NT2/D1 (cell line): Measurements from ENCODE around the gene TBC1D24.

Experiments
- DNase-seq: peaks from one replicate; pipeline ENCODE4 v3.0.0-alpha.2; 2011; ENCODE audit warnings: low read depth, low spot score
- H3K27me3 ChIP-seq: 2 replicates; pipeline ENCODE4 v1.6.0; 2011; ENCODE audit warnings: mild to moderate bottlenecking; ENCODE audit not compliant: insufficient read length, insufficient read depth
- H3K36me3 ChIP-seq: 2 replicates; pipeline ENCODE4 v1.6.1; 2011; ENCODE audit warnings: mild to moderate bottlenecking, low read length, mixed read lengths; ENCODE audit not compliant: insufficient read depth, insufficient read length
- H3K4me1 ChIP-seq: 2 replicates; pipeline ENCODE4 v1.5.1; 2011; ENCODE audit not compliant: insufficient read depth, insufficient read length
- H3K4me3 ChIP-seq: 2 replicates; pipeline ENCODE4 v1.5.1; 2011; ENCODE audit warnings: low read depth; ENCODE audit not compliant: insufficient read length
- H3K9ac ChIP-seq: 2 replicates; pipeline ENCODE4 v1.6.0; 2011; ENCODE audit warnings: low read depth; ENCODE audit not compliant: insufficient read length
- H3K9me3 ChIP-seq: 2 replicates; pipeline ENCODE4 v1.5.1; 2011; ENCODE audit warnings: mild to moderate bottlenecking, low read length; ENCODE audit not compliant: insufficient read depth
- SUZ12 ChIP-seq: IDR thresholded peaks from 2 replicates; pipeline ENCODE4 v1.6.1; 2011; ENCODE audit not compliant: insufficient read length, insufficient read depth; ENCODE audit errors: extremely low read depth
- YY1 ChIP-seq: IDR thresholded peaks from 2 replicates; pipeline ENCODE4 v1.6.1; 2011; ENCODE audit not compliant: insufficient read length, insufficient read depth
- ZNF274 ChIP-seq: IDR thresholded peaks from 2 replicates; pipeline ENCODE4 v1.6.1; 2011; ENCODE audit warnings: mild to moderate bottlenecking, low read depth, low read length

The TBC1D24 gene

GRCh38 chr16:2507665-2508064 is 32.7 kb downstream of the TBC1D24 start:
- no peaks in the 10 kb centered on the region for H3K36me3 ChIP-seq
- no peak for TF ChIP-seq SUZ12
- no peak for TF ChIP-seq YY1
- TF ChIP-seq ZNF274 = no peak
- H3K9ac ChIP-seq = peak overlapping the region; percentile 13
- no peak overlapping the region for H3K4me3 ChIP-seq
- peaks cover 22% of the 10 kb centered on the region for H3K4me1 ChIP-seq
- no peaks in the 10 kb centered on the region for H3K9me3 ChIP-seq
- no peaks in the 10 kb centered on the region for H3K27me3 ChIP-seq
- DNase-seq = no peak

GRCh38 chr16:2508722-2509400 is 33.9 kb downstream of the TBC1D24 start:
- peaks cover 27% of the 10 kb centered on the region for H3K4me1 ChIP-seq
- H3K9ac ChIP-seq = no peak overlapping the region
- no peaks in the 10 kb centered on the region for H3K9me3 ChIP-seq
- no peak overlapping the region for H3K4me3 ChIP-seq
- H3K36me3 ChIP-seq = no peaks in the 10 kb centered on the region
- no peak for DNase-seq
- H3K27me3 ChIP-seq = no peaks in the 10 kb centered on the region
- no peak for TF ChIP-seq YY1
- no peak for TF ChIP-seq ZNF274
- no peak for TF ChIP-seq SUZ12

GRCh38 chr16:2511128-2511800 is 36.3 kb downstream of the TBC1D24 start:
- Histone ChIP-seq H3K4me1 (peaks cover 31% of the 10 kb centered on the region), H3K9ac (peak overlapping the region; percentile 16), H3K9me3 (no peaks in the 10 kb centered on the region), H3K36me3 (peaks cover 8% of the 10 kb centered on the region), H3K4me3 (peak overlapping the region; percentile 2), H3K27me3 (no peaks in the 10 kb centered on the region)
- DNase-seq = no peak
- TF ChIP-seq YY1 = no peak
- TF ChIP-seq SUZ12 = no peak
- no peak for TF ChIP-seq ZNF274

GRCh38 chr16:2511996-2512734 is 37.2 kb downstream of the TBC1D24 start:
- H3K27me3 ChIP-seq = no peaks in the 10 kb centered on the region
- H3K4me3 ChIP-seq = no peak overlapping the region
- H3K9ac ChIP-seq = peak overlapping the region; percentile 90
- peaks cover 17% of the 10 kb centered on the region for H3K36me3 ChIP-seq
- TF ChIP-seq SUZ12 (no peak), YY1 (no peak)
- no peak for DNase-seq
- H3K4me1 ChIP-seq = peaks cover 31% of the 10 kb centered on the region
- no peaks in the 10 kb centered on the region for H3K9me3 ChIP-seq

- H3K36me3 ChIP-seq = peaks cover 19% of the 10 kb centered on the region
- H3K9me3 ChIP-seq = no peaks in the 10 kb centered on the region
- H3K27me3 ChIP-seq = no peaks in the 10 kb centered on the region
- H3K4me3 ChIP-seq = peak overlapping the region; percentile 91
- peak overlapping the region; percentile 90 for H3K9ac ChIP-seq
- TF ChIP-seq ZNF274 (no peak), SUZ12 (no peak), YY1 (no peak)
- no peak for DNase-seq
- H3K4me1 ChIP-seq = peaks cover 31% of the 10 kb centered on the region
Observed at GRCh38 chr16:2512735-2513404, 37.9 kb downstream of the TBC1D24 start.

GRCh38 chr16:2513405-2514332 is 38.7 kb downstream of the TBC1D24 start, which contains the start of gene ATP6V0C:
ATP6V0C (plus strand) TSS chr16:2513952; CDS start chr16:2514104, 152 bp downstream.
- Histone ChIP-seq H3K4me1 (peaks cover 31% of the 10 kb centered on the region), H3K9me3 (no peaks in the 10 kb centered on the region), H3K9ac (peak within 1 kb of the TSS; percentile 96), H3K4me3 (peak within 1 kb of the TSS; percentile 91), H3K36me3 (peaks cover 26% of the 10 kb centered on the region), H3K27me3 (no peaks in the 10 kb centered on the region)
- DNase-seq = peak; percentile 84
- TF ChIP-seq ZNF274 (no peak), SUZ12 (no peak), YY1 (peak; percentile 83)
